GM23338 (cell line): ENCODE measurements around the gene SCN2A. TPM values are rescaled to one million over a fixed set of nuclear protein-coding genes. Genes with fewer than 3 reads are reported as not detected.
"Not testable (repeated sequence)": the region's sequence is repeated elsewhere in the genome, so short reads cannot be mapped to it uniquely, and the experiment has no call there.

Experiments
- ATAC-seq: fragments of 200-7000 bp; cut with Tn5 transposase; 3 replicates; pipeline ENCODE4 v1.9.1; 2020
- DNase-seq: peaks from one replicate; pipeline ENCODE4 v3.0.0-alpha.2; 2015; ENCODE audit warnings: low spot score
- H2AFZ ChIP-seq: fragments of 200-600 bp; sonication (generic); 2 replicates; pipeline ENCODE4 v1.8.0; 2016; ENCODE audit warnings: antibody characterized with exemption, mild to moderate bottlenecking, moderate library complexity
- H3F3A ChIP-seq: fragments of 200-600 bp; sonication (generic); replicated peaks from 2 replicates; pipeline ENCODE4 v1.8.0; 2017; ENCODE audit warnings: antibody characterized with exemption, mixed run types, low read depth
- H3K27ac ChIP-seq: fragments of 200-600 bp; sonication (generic); 2 replicates; pipeline ENCODE4 v1.6.1; 2016; ENCODE audit warnings: low read depth
- H3K27me3 ChIP-seq: fragments of 200-600 bp; sonication (generic); 2 replicates; pipeline ENCODE4 v1.8.0; 2016; ENCODE audit warnings: mild to moderate bottlenecking, mixed run types, moderate library complexity; ENCODE audit not compliant: insufficient read depth
- H3K36me3 ChIP-seq: fragments of 200-600 bp; sonication (generic); 2 replicates; pipeline ENCODE4 v1.8.0; 2016; ENCODE audit warnings: mild to moderate bottlenecking; ENCODE audit not compliant: insufficient read depth
- H3K4me1 ChIP-seq: fragments of 200-600 bp; sonication (generic); 2 replicates; pipeline ENCODE4 v1.8.0; 2016; ENCODE audit warnings: mild to moderate bottlenecking, moderate library complexity; ENCODE audit not compliant: insufficient read depth
- H3K4me2 ChIP-seq: fragments of 200-600 bp; sonication (generic); 2 replicates; pipeline ENCODE4 v1.7.1; 2017; ENCODE audit warnings: mixed run types
- H3K4me3 ChIP-seq: fragments of 200-600 bp; sonication (generic); 2 replicates; pipeline ENCODE4 v1.6.1; 2016; ENCODE audit warnings: mixed run types
- H3K79me2 ChIP-seq: fragments of 200-600 bp; sonication (generic); replicated peaks from 2 replicates; pipeline ENCODE4 v1.8.0; 2017; ENCODE audit warnings: mild to moderate bottlenecking; ENCODE audit not compliant: insufficient read depth
- H3K9me2 ChIP-seq: fragments of 200-600 bp; sonication (generic); 2 replicates; pipeline ENCODE4 v1.8.0; 2017; ENCODE audit not compliant: insufficient read depth
- H4K20me1 ChIP-seq: fragments of 200-600 bp; sonication (generic); replicated peaks from 2 replicates; pipeline ENCODE4 v1.8.0; 2017; ENCODE audit warnings: mild to moderate bottlenecking; ENCODE audit not compliant: insufficient read depth
- H3K27ac Mint-ChIP-seq: 2 replicates; pipeline ENCODE4 v1.8.0; 2020; ENCODE audit warnings: inconsistent platforms, mild to moderate bottlenecking, moderate library complexity, mixed read lengths
- H3K27me3 Mint-ChIP-seq: 3 replicates; pipeline ENCODE4 v1.8.0; 2022; ENCODE audit warnings: low read depth, mild to moderate bottlenecking, moderate library complexity, mixed read lengths, inconsistent platforms; ENCODE audit not compliant: insufficient read depth, poor library complexity
- H3K36me3 Mint-ChIP-seq: 3 replicates; pipeline ENCODE4 v1.8.0; 2021; ENCODE audit warnings: low read depth, mild to moderate bottlenecking, inconsistent platforms, moderate library complexity, mixed read lengths
- H3K4me1 Mint-ChIP-seq: 3 replicates; pipeline ENCODE4 v1.8.0; 2020; ENCODE audit warnings: mild to moderate bottlenecking, inconsistent platforms, mixed read lengths
- H3K4me3 Mint-ChIP-seq: 3 replicates; pipeline ENCODE4 v1.8.0; 2021; ENCODE audit warnings: moderate library complexity, mild to moderate bottlenecking, inconsistent platforms, mixed read lengths
- H3K9me3 Mint-ChIP-seq: 3 replicates; pipeline ENCODE4 v1.8.0; 2020; ENCODE audit warnings: moderate library complexity, mild to moderate bottlenecking, inconsistent platforms, mixed read lengths
- CREB1 ChIP-seq: fragments of 250-450 bp; sonication (Bioruptor Pico); IDR thresholded peaks from 2 replicates; pipeline ENCODE4 v1.5.0; 2020; ENCODE audit warnings: low read depth, mild to moderate bottlenecking, moderate library complexity
- EZH2 ChIP-seq: fragments of 200-600 bp; sonication (generic); IDR thresholded peaks from one replicate; pipeline ENCODE4 v1.8.0; 2017; ENCODE audit warnings: antibody characterized with exemption, mild to moderate bottlenecking, low read depth; ENCODE audit not compliant: unreplicated experiment
- JUNB ChIP-seq: IDR thresholded peaks from one replicate; pipeline ENCODE4 v1.6.1; 2016; ENCODE audit warnings: antibody characterized with exemption; ENCODE audit not compliant: unreplicated experiment
- NANOG ChIP-seq: IDR thresholded peaks from 2 replicates; pipeline ENCODE4 v1.6.1; 2016; ENCODE audit warnings: antibody characterized with exemption, borderline replicate concordance
- STAT1 ChIP-seq: IDR thresholded peaks from one replicate; pipeline ENCODE4 v1.6.1; 2016; ENCODE audit warnings: antibody characterized with exemption; ENCODE audit not compliant: unreplicated experiment
- polyA plus RNA-seq: library from polyadenylated mRNA; unstranded; fragments of >200 nt; fragmentation: Nextera tagmentation; extraction: Ambion mirVana; gene quantifications from 2 replicates; pipeline ENCODE4 v1.2.1, GENCODE V29; 2016
- total RNA-seq: library from RNA; depleted of rRNA; stranded (reverse); fragments of >200 nt; shearing (Covaris generic); gene quantifications from 2 replicates; pipeline ENCODE4 v1.2.3, GENCODE V29; 2014
- TF ChIP-seq, protein P1 (sequence below), 2 experiments: fragments of 200-600 bp in 1 of 2; sonication (generic) in 1 of 2; conservative IDR thresholded peaks; 2 replicates each; pipeline versions ENCODE4 v1.5.1 to v1.6.1; 2016 to 2017; ENCODE audit warnings: antibody characterized with exemption in 2 of 2, low read depth in 2 of 2, mild to moderate bottlenecking in 2 of 2, moderate library complexity in 1 of 2
- TF ChIP-seq, protein P2 (sequence below): fragments of 250-450 bp; sonication (Bioruptor Pico); IDR thresholded peaks from 2 replicates; pipeline ENCODE4 v1.5.0; 2020; ENCODE audit warnings: mild to moderate bottlenecking, moderate library complexity
- TF ChIP-seq, protein P3 (sequence below): IDR thresholded peaks from one replicate; pipeline ENCODE4 v1.6.1; 2018; ENCODE audit warnings: antibody characterized with exemption; ENCODE audit not compliant: unreplicated experiment

Gene SCN2A
- total and polyA plus RNA-seq, 2 experiments from 2014 or later: 0.45 to 0.52 TPM

DNA sequence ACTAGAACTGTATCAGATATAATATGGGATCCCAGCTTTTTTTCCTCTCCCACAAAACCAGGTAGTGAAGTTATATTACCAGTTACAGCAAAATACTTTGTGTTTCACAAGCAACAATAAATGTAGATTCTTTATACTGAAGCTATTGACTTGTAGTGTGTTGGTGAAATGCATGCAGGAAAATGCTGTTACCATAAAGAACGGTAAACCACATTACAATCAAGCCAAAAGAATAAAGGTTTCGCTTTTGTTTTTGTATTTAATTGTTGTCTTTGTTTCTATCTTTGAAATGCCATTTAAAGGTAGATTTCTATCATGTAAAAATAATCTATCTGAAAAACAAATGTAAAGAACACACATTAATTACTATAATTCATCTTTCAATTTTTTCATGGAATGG, 152.6 kb downstream of the SCN2A start:
- Mint-ChIP-seq H3K4me3 (no peak overlapping the region), H3K36me3 (no peaks in the 10 kb centered on the region), H3K27ac (no peak overlapping the region), H3K9me3 (no peaks in the 10 kb centered on the region), H3K27me3 (no peaks in the 10 kb centered on the region), H3K4me1 (peaks cover 6% of the 10 kb centered on the region; the same call in 1 of the 3 replicates)
- Histone ChIP-seq H3K79me2 (no peaks in the 10 kb centered on the region), H2AFZ (no peak overlapping the region; the same call in 1 of the 2 replicates), H3K27me3 (no peaks in the 10 kb centered on the region), H4K20me1 (no peaks in the 10 kb centered on the region), H3K4me3 (no peak overlapping the region), H3K9me2 (no peaks in the 10 kb centered on the region), H3F3A (no peaks in the 10 kb centered on the region), H3K4me1 (no peaks in the 10 kb centered on the region; the same call in 1 of the 2 replicates), H3K27ac (no peak overlapping the region), H3K36me3 (no peaks in the 10 kb centered on the region), H3K4me2 (no peak overlapping the region)
- DNase-seq (no peak), ATAC-seq (no peak)
- TF ChIP-seq, protein P1, sequence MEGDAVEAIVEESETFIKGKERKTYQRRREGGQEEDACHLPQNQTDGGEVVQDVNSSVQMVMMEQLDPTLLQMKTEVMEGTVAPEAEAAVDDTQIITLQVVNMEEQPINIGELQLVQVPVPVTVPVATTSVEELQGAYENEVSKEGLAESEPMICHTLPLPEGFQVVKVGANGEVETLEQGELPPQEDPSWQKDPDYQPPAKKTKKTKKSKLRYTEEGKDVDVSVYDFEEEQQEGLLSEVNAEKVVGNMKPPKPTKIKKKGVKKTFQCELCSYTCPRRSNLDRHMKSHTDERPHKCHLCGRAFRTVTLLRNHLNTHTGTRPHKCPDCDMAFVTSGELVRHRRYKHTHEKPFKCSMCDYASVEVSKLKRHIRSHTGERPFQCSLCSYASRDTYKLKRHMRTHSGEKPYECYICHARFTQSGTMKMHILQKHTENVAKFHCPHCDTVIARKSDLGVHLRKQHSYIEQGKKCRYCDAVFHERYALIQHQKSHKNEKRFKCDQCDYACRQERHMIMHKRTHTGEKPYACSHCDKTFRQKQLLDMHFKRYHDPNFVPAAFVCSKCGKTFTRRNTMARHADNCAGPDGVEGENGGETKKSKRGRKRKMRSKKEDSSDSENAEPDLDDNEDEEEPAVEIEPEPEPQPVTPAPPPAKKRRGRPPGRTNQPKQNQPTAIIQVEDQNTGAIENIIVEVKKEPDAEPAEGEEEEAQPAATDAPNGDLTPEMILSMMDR (conservative IDR thresholded peaks at IDR 0.05; ENCODE audit: low read depth in 2 of 2): no peak
- TF ChIP-seq, protein P2, sequence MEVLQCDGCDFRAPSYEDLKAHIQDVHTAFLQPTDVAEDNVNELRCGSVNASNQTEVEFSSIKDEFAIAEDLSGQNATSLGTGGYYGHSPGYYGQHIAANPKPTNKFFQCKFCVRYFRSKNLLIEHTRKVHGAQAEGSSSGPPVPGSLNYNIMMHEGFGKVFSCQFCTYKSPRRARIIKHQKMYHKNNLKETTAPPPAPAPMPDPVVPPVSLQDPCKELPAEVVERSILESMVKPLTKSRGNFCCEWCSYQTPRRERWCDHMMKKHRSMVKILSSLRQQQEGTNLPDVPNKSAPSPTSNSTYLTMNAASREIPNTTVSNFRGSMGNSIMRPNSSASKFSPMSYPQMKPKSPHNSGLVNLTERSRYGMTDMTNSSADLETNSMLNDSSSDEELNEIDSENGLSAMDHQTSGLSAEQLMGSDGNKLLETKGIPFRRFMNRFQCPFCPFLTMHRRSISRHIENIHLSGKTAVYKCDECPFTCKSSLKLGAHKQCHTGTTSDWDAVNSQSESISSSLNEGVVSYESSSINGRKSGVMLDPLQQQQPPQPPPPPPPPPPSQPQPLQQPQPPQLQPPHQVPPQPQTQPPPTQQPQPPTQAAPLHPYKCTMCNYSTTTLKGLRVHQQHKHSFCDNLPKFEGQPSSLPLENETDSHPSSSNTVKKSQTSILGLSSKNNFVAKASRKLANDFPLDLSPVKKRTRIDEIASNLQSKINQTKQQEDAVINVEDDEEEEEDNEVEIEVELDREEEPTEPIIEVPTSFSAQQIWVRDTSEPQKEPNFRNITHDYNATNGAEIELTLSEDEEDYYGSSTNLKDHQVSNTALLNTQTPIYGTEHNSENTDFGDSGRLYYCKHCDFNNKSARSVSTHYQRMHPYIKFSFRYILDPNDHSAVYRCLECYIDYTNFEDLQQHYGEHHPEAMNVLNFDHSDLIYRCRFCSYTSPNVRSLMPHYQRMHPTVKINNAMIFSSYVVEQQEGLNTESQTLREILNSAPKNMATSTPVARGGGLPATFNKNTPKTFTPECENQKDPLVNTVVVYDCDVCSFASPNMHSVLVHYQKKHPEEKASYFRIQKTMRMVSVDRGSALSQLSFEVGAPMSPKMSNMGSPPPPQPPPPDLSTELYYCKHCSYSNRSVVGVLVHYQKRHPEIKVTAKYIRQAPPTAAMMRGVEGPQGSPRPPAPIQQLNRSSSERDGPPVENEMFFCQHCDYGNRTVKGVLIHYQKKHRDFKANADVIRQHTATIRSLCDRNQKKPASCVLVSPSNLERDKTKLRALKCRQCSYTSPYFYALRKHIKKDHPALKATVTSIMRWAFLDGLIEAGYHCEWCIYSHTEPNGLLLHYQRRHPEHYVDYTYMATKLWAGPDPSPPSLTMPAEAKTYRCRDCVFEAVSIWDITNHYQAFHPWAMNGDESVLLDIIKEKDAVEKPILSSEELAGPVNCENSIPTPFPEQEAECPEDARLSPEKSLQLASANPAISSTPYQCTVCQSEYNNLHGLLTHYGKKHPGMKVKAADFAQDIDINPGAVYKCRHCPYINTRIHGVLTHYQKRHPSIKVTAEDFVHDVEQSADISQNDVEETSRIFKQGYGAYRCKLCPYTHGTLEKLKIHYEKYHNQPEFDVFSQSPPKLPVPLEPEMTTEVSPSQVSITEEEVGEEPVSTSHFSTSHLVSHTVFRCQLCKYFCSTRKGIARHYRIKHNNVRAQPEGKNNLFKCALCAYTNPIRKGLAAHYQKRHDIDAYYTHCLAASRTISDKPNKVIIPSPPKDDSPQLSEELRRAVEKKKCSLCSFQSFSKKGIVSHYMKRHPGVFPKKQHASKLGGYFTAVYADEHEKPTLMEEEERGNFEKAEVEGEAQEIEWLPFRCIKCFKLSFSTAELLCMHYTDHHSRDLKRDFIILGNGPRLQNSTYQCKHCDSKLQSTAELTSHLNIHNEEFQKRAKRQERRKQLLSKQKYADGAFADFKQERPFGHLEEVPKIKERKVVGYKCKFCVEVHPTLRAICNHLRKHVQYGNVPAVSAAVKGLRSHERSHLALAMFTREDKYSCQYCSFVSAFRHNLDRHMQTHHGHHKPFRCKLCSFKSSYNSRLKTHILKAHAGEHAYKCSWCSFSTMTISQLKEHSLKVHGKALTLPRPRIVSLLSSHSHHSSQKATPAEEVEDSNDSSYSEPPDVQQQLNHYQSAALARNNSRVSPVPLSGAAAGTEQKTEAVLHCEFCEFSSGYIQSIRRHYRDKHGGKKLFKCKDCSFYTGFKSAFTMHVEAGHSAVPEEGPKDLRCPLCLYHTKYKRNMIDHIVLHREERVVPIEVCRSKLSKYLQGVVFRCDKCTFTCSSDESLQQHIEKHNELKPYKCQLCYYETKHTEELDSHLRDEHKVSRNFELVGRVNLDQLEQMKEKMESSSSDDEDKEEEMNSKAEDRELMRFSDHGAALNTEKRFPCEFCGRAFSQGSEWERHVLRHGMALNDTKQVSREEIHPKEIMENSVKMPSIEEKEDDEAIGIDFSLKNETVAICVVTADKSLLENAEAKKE (CRISPR knock-in tag): no peak
- TF ChIP-seq CREB1 (CRISPR knock-in tag) (no peak), JUNB (no peak), NANOG (no peak), EZH2 (no peak), STAT1 (no peak)
- TF ChIP-seq, protein P3, sequence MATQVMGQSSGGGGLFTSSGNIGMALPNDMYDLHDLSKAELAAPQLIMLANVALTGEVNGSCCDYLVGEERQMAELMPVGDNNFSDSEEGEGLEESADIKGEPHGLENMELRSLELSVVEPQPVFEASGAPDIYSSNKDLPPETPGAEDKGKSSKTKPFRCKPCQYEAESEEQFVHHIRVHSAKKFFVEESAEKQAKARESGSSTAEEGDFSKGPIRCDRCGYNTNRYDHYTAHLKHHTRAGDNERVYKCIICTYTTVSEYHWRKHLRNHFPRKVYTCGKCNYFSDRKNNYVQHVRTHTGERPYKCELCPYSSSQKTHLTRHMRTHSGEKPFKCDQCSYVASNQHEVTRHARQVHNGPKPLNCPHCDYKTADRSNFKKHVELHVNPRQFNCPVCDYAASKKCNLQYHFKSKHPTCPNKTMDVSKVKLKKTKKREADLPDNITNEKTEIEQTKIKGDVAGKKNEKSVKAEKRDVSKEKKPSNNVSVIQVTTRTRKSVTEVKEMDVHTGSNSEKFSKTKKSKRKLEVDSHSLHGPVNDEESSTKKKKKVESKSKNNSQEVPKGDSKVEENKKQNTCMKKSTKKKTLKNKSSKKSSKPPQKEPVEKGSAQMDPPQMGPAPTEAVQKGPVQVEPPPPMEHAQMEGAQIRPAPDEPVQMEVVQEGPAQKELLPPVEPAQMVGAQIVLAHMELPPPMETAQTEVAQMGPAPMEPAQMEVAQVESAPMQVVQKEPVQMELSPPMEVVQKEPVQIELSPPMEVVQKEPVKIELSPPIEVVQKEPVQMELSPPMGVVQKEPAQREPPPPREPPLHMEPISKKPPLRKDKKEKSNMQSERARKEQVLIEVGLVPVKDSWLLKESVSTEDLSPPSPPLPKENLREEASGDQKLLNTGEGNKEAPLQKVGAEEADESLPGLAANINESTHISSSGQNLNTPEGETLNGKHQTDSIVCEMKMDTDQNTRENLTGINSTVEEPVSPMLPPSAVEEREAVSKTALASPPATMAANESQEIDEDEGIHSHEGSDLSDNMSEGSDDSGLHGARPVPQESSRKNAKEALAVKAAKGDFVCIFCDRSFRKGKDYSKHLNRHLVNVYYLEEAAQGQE: no peak

DNA sequence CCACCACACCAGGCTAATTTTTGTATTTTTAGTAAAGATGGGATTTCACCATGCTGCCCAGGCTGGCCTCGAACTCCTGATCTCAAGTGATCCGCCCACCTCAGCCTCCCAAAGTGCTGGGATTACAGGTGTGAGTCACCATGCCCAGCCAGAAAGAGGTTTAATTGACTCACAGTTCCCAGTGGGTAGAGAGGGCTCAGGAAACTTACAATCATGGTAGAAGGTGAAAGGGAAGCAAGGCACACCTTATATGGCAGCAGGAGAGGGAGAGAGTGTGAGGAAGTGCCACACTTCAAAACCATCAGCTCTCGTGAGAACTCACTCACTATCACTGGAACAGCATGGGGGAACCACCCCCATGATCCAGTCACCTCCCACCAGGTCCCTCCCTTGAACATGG, 159.4 kb downstream of the SCN2A start:
- H3K4me3 ChIP-seq, H3K36me3 ChIP-seq, H3K4me2 ChIP-seq, H3K27me3 Mint-ChIP-seq, H3K4me3 Mint-ChIP-seq, H4K20me1 ChIP-seq, H3K27ac ChIP-seq, H3K9me2 ChIP-seq, H3K36me3 Mint-ChIP-seq, H3F3A ChIP-seq, DNase-seq, H3K27me3 ChIP-seq, ATAC-seq, H3K79me2 ChIP-seq, H3K9me3 Mint-ChIP-seq, H3K4me1 Mint-ChIP-seq, H3K27ac Mint-ChIP-seq, H3K4me1 ChIP-seq: not testable (repeated sequence)
- H2AFZ ChIP-seq: peak overlapping the region; percentile 15; the same call in 1 of the 2 replicates
